Measurements from ENCODE around the gene SBF2.
"Not testable (repeated sequence)": the region's sequence is repeated elsewhere in the genome, so short reads cannot be mapped to it uniquely, and the experiment has no call there.

Gene SBF2

DNA sequence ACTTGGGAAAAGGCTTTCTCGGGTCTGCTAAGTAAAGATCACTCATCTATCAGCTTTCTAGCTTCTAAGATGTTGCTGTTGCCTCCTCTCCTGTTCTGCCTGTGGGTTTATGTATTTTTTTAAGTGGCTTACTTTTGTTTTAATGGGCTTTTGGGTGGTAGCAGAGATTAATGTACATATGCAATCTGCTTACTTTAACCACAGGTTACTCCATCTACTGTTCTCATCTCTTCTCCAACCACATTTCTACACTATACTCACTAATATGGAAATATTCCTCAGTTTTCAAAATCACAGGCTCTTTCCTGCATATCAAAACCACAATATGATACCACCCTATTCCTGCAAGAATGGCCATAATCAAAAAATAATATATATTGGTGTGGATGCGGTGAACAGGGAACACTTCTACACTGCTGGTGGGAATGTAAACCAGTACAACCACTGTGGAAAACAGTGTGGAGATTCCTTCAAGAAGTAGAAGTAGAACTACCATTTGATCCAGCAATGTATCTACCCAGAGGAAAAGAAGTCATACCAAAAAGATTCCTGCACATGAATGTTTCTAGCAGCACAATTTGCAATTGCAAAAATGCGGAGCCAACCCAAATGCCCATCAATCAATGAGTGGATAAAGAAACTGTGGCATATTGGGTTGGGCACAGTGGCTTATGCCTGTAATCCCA is 341.4 kb downstream of the SBF2 start:
- TF ChIP-seq, protein P1, sequence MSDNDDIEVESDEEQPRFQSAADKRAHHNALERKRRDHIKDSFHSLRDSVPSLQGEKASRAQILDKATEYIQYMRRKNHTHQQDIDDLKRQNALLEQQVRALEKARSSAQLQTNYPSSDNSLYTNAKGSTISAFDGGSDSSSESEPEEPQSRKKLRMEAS (IDR thresholded peaks at IDR 0.05; ENCODE audit: low read depth, low read length), result no peak
- TF ChIP-seq, protein P2, sequence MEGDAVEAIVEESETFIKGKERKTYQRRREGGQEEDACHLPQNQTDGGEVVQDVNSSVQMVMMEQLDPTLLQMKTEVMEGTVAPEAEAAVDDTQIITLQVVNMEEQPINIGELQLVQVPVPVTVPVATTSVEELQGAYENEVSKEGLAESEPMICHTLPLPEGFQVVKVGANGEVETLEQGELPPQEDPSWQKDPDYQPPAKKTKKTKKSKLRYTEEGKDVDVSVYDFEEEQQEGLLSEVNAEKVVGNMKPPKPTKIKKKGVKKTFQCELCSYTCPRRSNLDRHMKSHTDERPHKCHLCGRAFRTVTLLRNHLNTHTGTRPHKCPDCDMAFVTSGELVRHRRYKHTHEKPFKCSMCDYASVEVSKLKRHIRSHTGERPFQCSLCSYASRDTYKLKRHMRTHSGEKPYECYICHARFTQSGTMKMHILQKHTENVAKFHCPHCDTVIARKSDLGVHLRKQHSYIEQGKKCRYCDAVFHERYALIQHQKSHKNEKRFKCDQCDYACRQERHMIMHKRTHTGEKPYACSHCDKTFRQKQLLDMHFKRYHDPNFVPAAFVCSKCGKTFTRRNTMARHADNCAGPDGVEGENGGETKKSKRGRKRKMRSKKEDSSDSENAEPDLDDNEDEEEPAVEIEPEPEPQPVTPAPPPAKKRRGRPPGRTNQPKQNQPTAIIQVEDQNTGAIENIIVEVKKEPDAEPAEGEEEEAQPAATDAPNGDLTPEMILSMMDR (IDR thresholded peaks at IDR 0.05; ENCODE audit: low read depth, low read length), result no peak
- no peak for TF ChIP-seq MYC (IDR thresholded peaks at IDR 0.05; ENCODE audit: low read depth, low read length)
- TF ChIP-seq POLR2A (IDR thresholded peaks at IDR 0.05; ENCODE audit: extremely low read depth, insufficient read length), result no peak
- no peak overlapping the region for H3K4me3 ChIP-seq (ENCODE audit: low read depth, low read length)
- DNase-seq (ENCODE audit: low read depth), result no peak

DNA sequence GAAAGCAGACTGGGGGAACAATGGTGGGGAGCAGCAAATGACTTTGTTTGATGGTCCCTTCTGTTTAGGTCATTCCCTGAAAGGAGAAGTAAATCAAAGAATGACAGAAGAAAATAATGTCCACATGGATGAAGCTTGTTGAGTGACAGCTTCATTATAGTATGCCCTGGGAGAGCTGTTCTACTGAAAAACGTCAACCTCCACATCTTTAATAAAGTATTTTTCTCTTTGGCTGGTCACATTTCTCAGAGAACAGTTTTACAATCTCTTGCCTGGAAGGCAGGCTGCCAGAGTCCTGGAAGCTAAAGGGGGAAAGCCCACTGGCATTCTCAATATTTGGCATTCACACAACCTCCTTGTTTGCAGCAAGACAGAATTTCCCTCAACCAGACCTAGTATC is 342.2 kb downstream of the SBF2 start:
- no peak for DNase-seq (ENCODE audit: low read depth)
- H3K4me3 ChIP-seq (ENCODE audit: low read depth, low read length), result no peak overlapping the region
- TF ChIP-seq, protein P2 (IDR thresholded peaks at IDR 0.05; ENCODE audit: low read depth, low read length), result no peak
- no peak for TF ChIP-seq MYC (IDR thresholded peaks at IDR 0.05; ENCODE audit: low read depth, low read length)

DNA sequence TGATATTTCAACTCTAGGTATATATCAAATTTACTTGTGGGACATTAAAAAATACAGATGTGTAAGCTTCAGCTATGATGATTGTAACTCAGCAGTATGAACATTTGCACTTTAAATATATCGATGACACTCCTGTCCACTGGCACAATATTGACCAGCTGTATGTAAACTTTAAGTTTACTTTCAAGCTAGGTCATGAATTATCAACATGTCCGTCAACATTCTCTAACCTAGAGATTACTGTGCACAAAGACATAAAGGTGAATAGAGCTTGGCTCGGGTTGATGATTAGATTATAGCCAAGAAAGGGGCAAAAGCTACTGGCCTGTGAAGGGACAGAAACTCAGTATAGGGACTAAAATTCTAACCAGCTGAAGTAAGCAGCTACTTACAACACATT is 343.6 kb downstream of the SBF2 start:
- TF ChIP-seq, protein P2 (IDR thresholded peaks at IDR 0.05; ENCODE audit: low read depth, low read length), result no peak
- TF ChIP-seq MYC (IDR thresholded peaks at IDR 0.05; ENCODE audit: low read depth, low read length) (no peak), POLR2A (IDR thresholded peaks at IDR 0.05; ENCODE audit: extremely low read depth, insufficient read length) (no peak)
- TF ChIP-seq, protein P1 (IDR thresholded peaks at IDR 0.05; ENCODE audit: low read depth, low read length), result no peak
- H3K4me3 ChIP-seq (ENCODE audit: low read depth, low read length), result no peak overlapping the region
- DNase-seq (ENCODE audit: low read depth), result no peak

DNA sequence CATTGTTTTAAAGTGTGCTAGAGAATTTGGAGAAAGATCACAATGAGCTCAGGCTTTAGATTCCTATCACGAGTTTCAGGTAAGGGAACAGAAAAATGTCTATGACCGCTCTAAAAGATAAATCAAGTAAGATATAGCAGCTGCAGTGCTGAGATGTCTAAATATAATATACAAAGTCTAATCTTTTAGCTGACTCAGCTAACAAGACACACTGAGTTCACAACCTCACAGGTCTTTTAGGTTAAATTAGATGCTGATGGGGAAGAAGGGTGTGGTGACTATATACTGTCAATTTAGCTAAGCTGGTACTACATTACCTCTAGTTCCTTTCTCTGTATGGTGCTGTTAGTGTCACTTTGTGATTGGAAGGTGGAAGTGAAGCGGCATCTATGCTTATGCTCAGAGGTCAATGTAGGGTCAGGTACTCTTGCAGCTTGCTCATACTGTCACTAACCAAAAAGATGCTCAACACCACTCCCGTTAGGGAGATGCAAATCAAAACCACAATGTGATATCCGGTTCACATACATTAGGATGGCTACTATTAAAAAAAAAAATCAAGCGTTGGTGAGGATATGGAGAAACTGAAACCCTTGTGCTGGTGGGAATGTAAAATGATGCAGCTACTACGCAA is 346.7 kb downstream of the SBF2 start:
- H3K4me3 ChIP-seq (ENCODE audit: low read depth, low read length), result no peak overlapping the region
- no peak for DNase-seq (ENCODE audit: low read depth)
- no peak for TF ChIP-seq MYC (IDR thresholded peaks at IDR 0.05; ENCODE audit: low read depth, low read length)
- TF ChIP-seq POLR2A (IDR thresholded peaks at IDR 0.05; ENCODE audit: extremely low read depth, insufficient read length), result no peak
- TF ChIP-seq, protein P2 (IDR thresholded peaks at IDR 0.05; ENCODE audit: low read depth, low read length), result no peak
- TF ChIP-seq, protein P1 (IDR thresholded peaks at IDR 0.05; ENCODE audit: low read depth, low read length), result no peak

DNA sequence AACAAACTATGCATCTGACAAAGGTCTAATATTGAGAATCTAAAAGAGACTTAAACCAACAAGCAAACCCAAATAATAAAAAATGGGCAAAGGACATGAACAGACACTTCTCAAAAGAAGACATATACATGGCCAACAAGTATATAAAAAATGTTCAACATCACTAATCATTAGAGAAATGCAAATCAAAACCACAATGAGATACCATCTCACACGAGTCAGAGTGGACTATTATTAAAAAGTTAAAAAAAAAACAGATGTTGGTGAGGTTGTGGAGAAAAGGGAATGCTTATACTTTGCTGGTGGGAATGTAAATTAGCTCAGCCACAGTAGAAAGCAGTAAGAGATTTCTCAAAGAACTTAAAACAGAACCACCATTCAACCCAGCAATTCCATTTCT is 348.3 kb downstream of the SBF2 start:
- DNase-seq (ENCODE audit: low read depth); H3K4me3 ChIP-seq (ENCODE audit: low read depth, low read length): not testable (repeated sequence)

DNA sequence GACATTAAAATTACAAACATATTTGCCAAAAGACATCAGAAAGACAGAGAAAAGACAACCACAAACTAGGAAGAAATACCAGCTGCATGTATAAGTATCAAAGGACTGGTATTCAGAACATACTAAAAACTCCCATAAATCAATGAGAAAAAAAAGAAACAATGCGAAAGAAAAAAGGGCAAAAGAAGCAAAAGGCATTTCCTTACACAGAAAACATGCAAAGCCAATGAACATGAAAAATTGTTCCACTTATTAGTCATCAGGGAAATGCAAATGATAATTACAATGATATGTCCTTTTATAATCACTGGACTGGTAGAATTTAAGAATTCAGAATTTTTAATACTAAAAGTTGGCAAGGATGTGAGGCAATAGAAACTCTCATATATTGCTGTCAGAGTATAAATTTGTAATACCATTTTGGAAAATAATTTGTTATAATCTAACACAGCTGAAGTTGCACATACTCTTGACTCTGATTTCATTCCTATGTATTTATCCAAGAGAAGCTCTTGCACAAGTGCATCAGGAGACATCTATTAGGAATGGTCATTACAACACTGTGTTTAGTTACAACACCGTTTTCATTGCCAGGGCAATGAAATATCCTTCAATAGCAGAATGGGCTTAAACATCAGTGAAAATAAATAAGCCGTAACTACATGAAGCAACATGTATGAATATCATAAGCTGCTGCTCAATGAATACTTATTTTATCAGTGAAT is 350.5 kb downstream of the SBF2 start:
- no peak for TF ChIP-seq POLR2A (IDR thresholded peaks at IDR 0.05; ENCODE audit: extremely low read depth, insufficient read length)
- TF ChIP-seq, protein P1 (IDR thresholded peaks at IDR 0.05; ENCODE audit: low read depth, low read length), result no peak
- TF ChIP-seq MYC (IDR thresholded peaks at IDR 0.05; ENCODE audit: low read depth, low read length), result no peak
- TF ChIP-seq, protein P2 (IDR thresholded peaks at IDR 0.05; ENCODE audit: low read depth, low read length), result no peak
- DNase-seq (ENCODE audit: low read depth), result no peak

More for the DNA sequence above, 350.5 kb downstream of the SBF2 start:
- no peak overlapping the region for H3K4me3 ChIP-seq (ENCODE audit: low read depth, low read length)
